Measurements from ENCODE around the gene ARMC9.

DNA sequence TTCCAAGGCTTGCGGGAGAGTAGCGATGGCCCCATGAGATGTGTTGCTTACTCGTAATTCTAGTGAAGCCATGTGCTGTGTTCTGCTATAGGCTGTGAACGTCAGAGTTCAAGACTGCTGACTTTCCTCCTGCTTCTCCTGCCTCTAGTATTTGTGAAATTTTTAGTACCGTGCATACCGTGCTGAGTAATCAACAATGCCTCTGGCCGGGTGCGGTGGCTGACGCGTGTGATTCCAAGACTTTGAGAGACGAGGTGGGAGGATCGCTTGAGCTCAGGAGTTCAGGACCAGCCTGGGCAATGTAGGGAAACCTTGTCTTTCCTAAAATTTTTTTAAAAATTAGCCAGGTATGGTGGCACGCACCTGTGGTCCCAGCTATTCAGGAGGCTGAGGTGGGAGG, 137.2 kb downstream of the ARMC9 start:
- TF ChIP-seq CTCF (IDR thresholded peaks at IDR 0.05; ENCODE audit: extremely low read depth in 1 of 2, insufficient read depth in 1 of 2, low read depth in 1 of 2, low read length in 2 of 2) (no peak), EZH2 (IDR thresholded peaks at IDR 0.05; ENCODE audit: borderline replicate concordance, low read depth, low read length, severe bottlenecking) (no peak), POLR2A (IDR thresholded peaks at IDR 0.05; ENCODE audit: low read depth, low read length) (no peak), FOS (IDR thresholded peaks at IDR 0.05; ENCODE audit: borderline replicate concordance, insufficient read depth, low read length) (no peak)

All from endothelial cell of umbilical vein (primary cell).